Measurements from ENCODE around the gene SEC22A.

The SEC22A gene

DNA sequence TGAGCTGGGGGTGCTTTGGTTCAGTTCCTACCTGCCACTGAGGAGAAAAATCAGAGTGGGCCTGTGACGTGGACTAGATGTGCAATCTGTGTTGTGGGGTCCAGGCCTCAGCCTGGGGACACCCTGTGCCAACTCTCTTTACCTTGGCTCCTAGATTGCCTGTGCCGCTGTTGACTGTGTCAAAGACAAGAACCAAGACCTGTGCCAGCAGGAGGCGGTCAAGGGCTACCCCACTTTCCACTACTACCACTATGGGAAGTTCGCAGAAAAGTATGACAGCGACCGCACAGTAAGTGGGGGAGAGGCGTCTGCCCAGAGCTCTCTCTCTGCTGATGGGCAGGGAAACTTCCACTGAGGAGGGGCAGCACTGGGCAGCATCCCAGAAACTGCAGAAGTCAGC, 40.6 kb upstream of the SEC22A start:
- TF ChIP-seq, protein P1, sequence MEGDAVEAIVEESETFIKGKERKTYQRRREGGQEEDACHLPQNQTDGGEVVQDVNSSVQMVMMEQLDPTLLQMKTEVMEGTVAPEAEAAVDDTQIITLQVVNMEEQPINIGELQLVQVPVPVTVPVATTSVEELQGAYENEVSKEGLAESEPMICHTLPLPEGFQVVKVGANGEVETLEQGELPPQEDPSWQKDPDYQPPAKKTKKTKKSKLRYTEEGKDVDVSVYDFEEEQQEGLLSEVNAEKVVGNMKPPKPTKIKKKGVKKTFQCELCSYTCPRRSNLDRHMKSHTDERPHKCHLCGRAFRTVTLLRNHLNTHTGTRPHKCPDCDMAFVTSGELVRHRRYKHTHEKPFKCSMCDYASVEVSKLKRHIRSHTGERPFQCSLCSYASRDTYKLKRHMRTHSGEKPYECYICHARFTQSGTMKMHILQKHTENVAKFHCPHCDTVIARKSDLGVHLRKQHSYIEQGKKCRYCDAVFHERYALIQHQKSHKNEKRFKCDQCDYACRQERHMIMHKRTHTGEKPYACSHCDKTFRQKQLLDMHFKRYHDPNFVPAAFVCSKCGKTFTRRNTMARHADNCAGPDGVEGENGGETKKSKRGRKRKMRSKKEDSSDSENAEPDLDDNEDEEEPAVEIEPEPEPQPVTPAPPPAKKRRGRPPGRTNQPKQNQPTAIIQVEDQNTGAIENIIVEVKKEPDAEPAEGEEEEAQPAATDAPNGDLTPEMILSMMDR (IDR thresholded peaks at IDR 0.05; ENCODE audit: insufficient read depth, low read depth, low read length, missing control alignments) = no peak
- no peak for DNase-seq (ENCODE audit: low read depth)
- H3K4me3 ChIP-seq (ENCODE audit: low read length) = no peak overlapping the region

DNA sequence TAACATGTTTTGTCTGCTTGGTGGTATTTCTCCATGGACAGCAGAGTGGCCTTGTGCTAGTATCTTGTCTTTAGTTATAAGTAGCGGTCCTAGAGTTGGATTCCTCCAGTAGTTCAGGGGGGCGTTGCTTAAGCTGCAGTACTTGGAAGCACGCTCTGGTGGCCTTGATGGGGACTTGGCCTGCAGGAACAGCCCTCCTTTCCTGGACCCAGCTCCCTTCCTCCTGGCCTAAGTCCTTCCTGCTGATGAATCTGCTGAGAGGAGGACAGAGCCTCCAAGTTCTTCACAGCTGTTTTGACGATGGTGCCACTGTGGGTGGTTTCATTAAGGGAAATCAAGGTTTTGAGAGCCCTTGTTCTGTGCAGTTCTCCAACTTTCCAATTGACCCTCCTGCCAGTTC, 38.6 kb upstream of the SEC22A start:
- no peak for DNase-seq (ENCODE audit: low read depth)
- H3K4me3 ChIP-seq (ENCODE audit: low read length) = no peak overlapping the region
- TF ChIP-seq, protein P1 (IDR thresholded peaks at IDR 0.05; ENCODE audit: insufficient read depth, low read depth, low read length, missing control alignments) = no peak

DNA sequence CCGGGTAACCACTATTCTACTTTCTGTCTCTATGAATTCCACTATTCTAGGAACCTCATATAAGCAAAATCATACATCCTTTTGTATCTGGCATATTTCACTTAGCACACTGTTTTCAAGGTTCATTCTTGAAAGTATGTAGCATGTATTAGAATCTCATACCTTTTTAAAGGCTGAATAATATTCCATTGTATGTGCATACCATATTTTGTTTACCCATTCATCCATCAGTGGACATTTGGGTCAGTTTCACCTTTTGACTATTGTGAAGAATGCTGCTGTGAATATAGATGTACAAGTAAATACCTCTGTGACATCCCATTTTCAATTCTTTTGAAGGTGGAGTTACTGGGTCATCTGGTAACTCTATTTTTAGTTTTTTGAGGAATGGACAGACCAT, 36.6 kb upstream of the SEC22A start:
- no peak for DNase-seq (ENCODE audit: low read depth)
- H3K4me3 ChIP-seq (ENCODE audit: low read length) = no peak overlapping the region
- TF ChIP-seq, protein P1 (IDR thresholded peaks at IDR 0.05; ENCODE audit: insufficient read depth, low read depth, low read length, missing control alignments) = no peak

DNA sequence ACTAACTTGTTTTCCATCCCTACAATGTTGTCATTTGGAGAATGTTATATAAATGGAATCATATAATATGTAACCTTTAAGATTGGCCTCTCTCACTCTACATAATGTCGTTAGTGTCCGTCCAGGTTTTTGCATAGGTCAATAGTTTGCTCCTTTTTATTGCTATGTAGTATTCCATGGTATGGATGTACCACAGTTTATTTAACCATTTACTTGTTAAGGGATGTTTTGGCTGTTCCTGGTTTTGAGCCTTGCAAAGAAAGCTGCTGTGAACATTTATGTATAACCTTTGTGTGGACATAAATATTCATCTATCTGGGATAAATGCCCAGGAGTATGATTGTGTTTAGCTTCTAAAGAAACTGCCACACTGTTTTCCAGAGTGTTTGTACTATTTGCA, 34.1 kb upstream of the SEC22A start:
- TF ChIP-seq, protein P1 (IDR thresholded peaks at IDR 0.05; ENCODE audit: insufficient read depth, low read depth, low read length, missing control alignments) = no peak
- no peak overlapping the region for H3K4me3 ChIP-seq (ENCODE audit: low read length)
- no peak for DNase-seq (ENCODE audit: low read depth)

DNA sequence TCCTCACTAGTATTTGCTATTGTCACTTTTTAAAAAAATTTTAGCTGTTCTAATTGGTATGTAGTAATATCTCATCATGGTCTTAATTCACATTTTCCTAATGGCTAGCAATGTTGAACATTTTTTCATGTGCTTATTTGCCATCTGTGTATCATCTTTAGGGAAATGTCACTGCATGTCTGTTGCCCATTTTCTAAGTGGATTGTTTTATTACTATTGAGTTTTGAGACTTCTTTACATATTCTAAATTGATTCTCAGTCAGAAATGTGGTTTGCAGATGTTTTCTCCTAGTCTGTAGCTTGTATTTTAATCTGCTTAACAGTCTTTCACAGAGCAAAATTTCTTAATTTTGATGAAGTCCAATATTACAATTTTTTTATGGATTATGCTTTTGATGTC, 33.6 kb upstream of the SEC22A start:
- DNase-seq (ENCODE audit: low read depth) = no peak
- H3K4me3 ChIP-seq (ENCODE audit: low read length) = no peak overlapping the region
- TF ChIP-seq, protein P1 (IDR thresholded peaks at IDR 0.05; ENCODE audit: insufficient read depth, low read depth, low read length, missing control alignments) = no peak

DNA sequence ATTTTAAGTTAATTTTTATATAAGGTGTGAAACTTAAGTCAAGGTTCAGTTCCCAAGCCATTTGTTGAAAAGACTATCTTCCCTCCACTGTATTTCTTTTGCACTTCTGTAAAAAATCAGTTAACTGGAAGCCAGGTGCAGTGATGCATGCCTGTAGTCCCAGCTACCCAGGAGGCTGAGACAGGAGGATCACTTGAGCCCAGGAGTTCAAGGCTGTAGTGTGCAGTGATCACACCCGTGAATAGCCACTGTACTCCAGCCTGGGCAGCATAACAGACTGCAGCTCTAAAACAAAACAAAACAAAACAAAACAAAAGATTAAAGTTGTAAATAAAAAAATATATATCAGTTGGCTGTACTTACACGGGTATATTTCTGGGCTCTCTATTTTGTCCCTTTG, 33.1 kb upstream of the SEC22A start:
- TF ChIP-seq, protein P1 (IDR thresholded peaks at IDR 0.05; ENCODE audit: insufficient read depth, low read depth, low read length, missing control alignments) = no peak
- DNase-seq (ENCODE audit: low read depth) = no peak
- no peak overlapping the region for H3K4me3 ChIP-seq (ENCODE audit: low read length)

DNA sequence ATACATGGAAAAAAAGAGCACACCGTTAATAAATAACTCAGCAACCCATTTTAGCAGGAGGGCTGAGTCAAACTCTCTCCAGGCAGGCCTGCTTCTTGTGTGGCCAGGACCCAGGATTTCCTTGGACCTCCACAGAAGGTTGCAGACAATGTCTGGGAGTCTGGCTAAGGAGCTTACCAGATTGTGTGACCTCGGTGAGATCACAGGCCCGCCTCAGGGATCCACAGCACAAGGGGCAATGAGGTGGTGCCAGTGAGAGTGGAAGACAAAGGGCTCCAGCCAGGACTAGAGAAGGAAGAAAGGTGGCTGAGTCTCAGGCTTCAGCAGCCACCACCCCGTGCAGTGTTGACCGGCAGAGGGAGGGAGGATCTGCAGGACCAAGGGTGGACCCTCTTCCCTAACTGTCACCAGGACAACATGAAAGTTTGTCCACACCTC, 32.2 kb upstream of the SEC22A start:
- TF ChIP-seq, protein P1 (IDR thresholded peaks at IDR 0.05; ENCODE audit: insufficient read depth, low read depth, low read length, missing control alignments) = no peak
- DNase-seq (ENCODE audit: low read depth) = no peak
- H3K4me3 ChIP-seq (ENCODE audit: low read length) = no peak overlapping the region

All from epithelial cell of esophagus (primary cell).